ENCODE results near the gene ENPP3. TPM values are rescaled to one million over a fixed set of nuclear protein-coding genes. Genes with fewer than 3 reads are reported as not detected.

Gene ENPP3
- total RNA-seq, 1 experiment from 2014 or later: 0.15 TPM

GRCh38 chr6:131787079-131787478, 150.0 kb downstream of the ENPP3 start:
- H2BK120ac ChIP-seq (ENCODE audit: low read depth, low read length, poor library complexity, severe bottlenecking): no peak overlapping the region
- H3K14ac ChIP-seq (ENCODE audit: insufficient read depth, low read length): no peak overlapping the region
- no peak overlapping the region for H3K27ac ChIP-seq (ENCODE audit: insufficient read length, low read depth, low read length)

More at GRCh38 chr6:131787079-131787478, 150.0 kb downstream of the ENPP3 start:
- Histone ChIP-seq H3T11ph (ENCODE audit: low read length) (no peak overlapping the region), H4K91ac (ENCODE audit: insufficient read length, low read depth, low read length) (no peak overlapping the region), H3K79me2 (ENCODE audit: insufficient read depth, low read length) (no peaks in the 10 kb centered on the region), H3K23me2 (ENCODE audit: insufficient read length, low read depth, low read length, poor library complexity, severe bottlenecking) (no peaks in the 10 kb centered on the region), H3K4ac (ENCODE audit: low read depth, low read length) (no peak overlapping the region), H2AFZ (ENCODE audit: low read length) (no peak overlapping the region), H3K4me2 (ENCODE audit: insufficient read depth, insufficient read length, low read length) (no peak overlapping the region), H4K8ac (replicated peaks; ENCODE audit: insufficient read length, low read depth, low read length) (no peak overlapping the region), H2BK20ac (ENCODE audit: low read depth, low read length, poor library complexity, severe bottlenecking) (no peak overlapping the region), H2AK5ac (ENCODE audit: insufficient read length, low read length) (no peak overlapping the region), H3K27me3 (ENCODE audit: insufficient read depth, low read length) (no peaks in the 10 kb centered on the region), H3K18ac (ENCODE audit: insufficient read length, low read depth, low read length) (no peak overlapping the region), H4K20me1 (ENCODE audit: control insufficient read depth, insufficient read depth, insufficient read length) (no peaks in the 10 kb centered on the region), H3K56ac (ENCODE audit: insufficient read length, low read depth, low read length) (no peak overlapping the region), H3K9me3 (ENCODE audit: control insufficient read depth, low read depth, low read length) (no peaks in the 10 kb centered on the region), H3K79me1 (ENCODE audit: insufficient read depth, low read depth, low read length, poor library complexity, severe bottlenecking) (no peaks in the 10 kb centered on the region), H4K5ac (ENCODE audit: insufficient read length, low read depth, low read length) (no peak overlapping the region), H3K23ac (ENCODE audit: insufficient read length, low read depth, low read length) (no peak overlapping the region), H2BK15ac (ENCODE audit: low read depth, low read length) (no peak overlapping the region), H2BK12ac (ENCODE audit: insufficient read length, low read depth, low read length) (no peak overlapping the region), H2BK5ac (ENCODE audit: insufficient read length, low read length) (no peak overlapping the region), H3K9ac (ENCODE audit: extremely low read depth, insufficient read length, low read length) (no peak overlapping the region), H3K4me1 (ENCODE audit: insufficient read depth, low read length) (no peaks in the 10 kb centered on the region)
- DNase-seq: no peak
- no peak for TF ChIP-seq CTCF (conservative IDR thresholded peaks at IDR 0.05)
- no peak overlapping the region for H3K27ac Mint-ChIP-seq
- no peak overlapping the region for H3K4me3 Mint-ChIP-seq
- H3K27me3 Mint-ChIP-seq (ENCODE audit: low read depth): peaks cover 6% of the 10 kb centered on the region
- no peaks in the 10 kb centered on the region for H3K36me3 Mint-ChIP-seq (ENCODE audit: insufficient read depth in 1 of 3, low read depth in 3 of 3)
- H3K9me3 Mint-ChIP-seq: no peaks in the 10 kb centered on the region
- peaks cover 6 to 11% of the 10 kb centered on the region in 2 experiments for H3K4me1 Mint-ChIP-seq

All from H9 (cell line).